ENCODE measurements around the gene TSHR.
A peak's percentile ranks its signal among the peaks of the same experiment; 100 is the strongest.

The TSHR gene

DNA sequence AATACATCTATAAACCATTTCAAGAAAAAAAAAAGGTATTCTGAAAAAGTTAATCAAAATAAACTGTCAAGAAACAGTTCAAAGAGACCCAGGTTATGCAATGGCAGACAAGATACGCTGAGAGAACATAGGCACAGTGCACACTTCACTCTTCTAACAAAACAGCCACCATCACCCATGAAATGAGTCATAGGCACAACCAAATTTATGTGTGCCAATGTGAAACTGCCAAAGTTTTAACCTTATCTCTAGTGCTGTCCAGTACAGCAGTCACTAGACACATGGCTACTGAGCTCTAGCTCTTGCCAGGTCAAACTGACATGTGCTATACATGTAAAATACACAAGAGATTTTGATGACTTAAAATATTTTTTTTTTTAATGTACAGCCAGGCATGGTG, 15.3 kb upstream of the TSHR start:
- TF ChIP-seq, protein P1, sequence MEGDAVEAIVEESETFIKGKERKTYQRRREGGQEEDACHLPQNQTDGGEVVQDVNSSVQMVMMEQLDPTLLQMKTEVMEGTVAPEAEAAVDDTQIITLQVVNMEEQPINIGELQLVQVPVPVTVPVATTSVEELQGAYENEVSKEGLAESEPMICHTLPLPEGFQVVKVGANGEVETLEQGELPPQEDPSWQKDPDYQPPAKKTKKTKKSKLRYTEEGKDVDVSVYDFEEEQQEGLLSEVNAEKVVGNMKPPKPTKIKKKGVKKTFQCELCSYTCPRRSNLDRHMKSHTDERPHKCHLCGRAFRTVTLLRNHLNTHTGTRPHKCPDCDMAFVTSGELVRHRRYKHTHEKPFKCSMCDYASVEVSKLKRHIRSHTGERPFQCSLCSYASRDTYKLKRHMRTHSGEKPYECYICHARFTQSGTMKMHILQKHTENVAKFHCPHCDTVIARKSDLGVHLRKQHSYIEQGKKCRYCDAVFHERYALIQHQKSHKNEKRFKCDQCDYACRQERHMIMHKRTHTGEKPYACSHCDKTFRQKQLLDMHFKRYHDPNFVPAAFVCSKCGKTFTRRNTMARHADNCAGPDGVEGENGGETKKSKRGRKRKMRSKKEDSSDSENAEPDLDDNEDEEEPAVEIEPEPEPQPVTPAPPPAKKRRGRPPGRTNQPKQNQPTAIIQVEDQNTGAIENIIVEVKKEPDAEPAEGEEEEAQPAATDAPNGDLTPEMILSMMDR (IDR thresholded peaks at IDR 0.05; ENCODE audit: insufficient read depth, low read depth, low read length, missing control alignments), result no peak
- peak; percentile 35 for DNase-seq (ENCODE audit: low read depth)
- H3K4me3 ChIP-seq (ENCODE audit: low read depth, low read length), result no peak overlapping the region

- peak within 1 kb of the TSS; percentile 72 for H3K4me3 ChIP-seq (ENCODE audit: low read depth, low read length)
- TF ChIP-seq, protein P1 (IDR thresholded peaks at IDR 0.05; ENCODE audit: insufficient read depth, low read depth, low read length, missing control alignments), result no peak
- peak; percentile 97 for DNase-seq (ENCODE audit: low read depth)
Measured at GRCh38 chr14:80941241-80942185, 13.9 kb upstream of the TSHR start, which contains the start of gene CEP128. TSS of gene CEP128 (minus strand) at chr14:80941738.

DNA sequence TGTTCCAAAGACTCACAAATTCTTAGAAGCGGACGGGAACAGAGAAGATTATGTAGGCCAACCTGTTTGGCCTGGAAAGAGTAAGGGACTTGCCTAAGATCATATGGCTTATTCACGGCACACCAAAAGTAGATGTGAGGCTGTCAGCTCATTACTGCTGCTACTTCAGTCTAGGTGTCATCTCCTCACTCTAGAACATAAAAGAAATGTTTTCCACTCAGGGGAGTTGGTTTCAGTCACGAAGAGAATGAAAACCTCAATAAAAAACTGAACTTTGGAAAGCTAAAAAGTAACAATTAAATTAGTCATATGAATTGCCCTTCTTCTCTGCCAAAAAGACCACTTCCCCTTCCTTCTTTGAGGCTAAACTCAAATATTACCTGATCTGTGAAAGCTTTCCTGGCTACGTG, 13.2 kb upstream of the TSHR start:
- no peak for DNase-seq (ENCODE audit: low read depth)
- TF ChIP-seq, protein P1 (IDR thresholded peaks at IDR 0.05; ENCODE audit: insufficient read depth, low read depth, low read length, missing control alignments), result no peak
- peak overlapping the region; percentile 72 for H3K4me3 ChIP-seq (ENCODE audit: low read depth, low read length)

DNA sequence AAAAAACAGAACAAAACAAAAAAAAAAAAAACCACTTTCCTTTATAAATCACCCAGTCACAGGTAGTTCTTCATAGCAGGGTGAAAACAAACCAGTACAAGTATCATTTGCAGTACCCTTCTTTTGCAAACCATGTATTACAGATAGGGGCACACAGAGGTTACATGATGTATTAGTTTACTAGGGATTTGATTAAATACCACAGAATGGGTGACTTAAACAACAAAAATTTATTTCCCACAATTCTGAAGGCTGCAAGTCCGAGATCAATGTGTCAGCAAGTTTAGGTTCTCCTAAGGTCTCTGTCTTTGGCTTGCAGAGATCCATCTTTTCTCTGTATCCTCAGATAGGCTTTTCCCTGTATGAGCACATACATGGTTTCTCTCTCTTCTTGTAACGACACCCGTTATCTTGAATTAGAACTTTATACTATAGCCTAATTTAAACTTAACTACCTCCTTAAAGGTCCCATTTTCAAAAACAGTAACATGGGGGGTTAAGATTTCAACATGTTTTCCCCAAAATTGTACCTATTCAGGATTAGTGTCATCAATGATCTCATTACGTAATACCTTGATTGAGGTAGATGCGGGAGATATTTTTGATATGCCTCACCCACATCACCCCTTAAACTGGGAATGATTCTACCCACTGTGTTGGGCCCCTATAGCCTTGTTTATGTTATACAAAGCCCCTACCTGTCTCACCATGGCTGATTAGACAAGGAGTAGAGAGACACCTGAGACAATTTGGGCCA, 10.4 kb upstream of the TSHR start:
- DNase-seq (ENCODE audit: low read depth), result no peak
- TF ChIP-seq, protein P1 (IDR thresholded peaks at IDR 0.05; ENCODE audit: insufficient read depth, low read depth, low read length, missing control alignments), result no peak

DNA sequence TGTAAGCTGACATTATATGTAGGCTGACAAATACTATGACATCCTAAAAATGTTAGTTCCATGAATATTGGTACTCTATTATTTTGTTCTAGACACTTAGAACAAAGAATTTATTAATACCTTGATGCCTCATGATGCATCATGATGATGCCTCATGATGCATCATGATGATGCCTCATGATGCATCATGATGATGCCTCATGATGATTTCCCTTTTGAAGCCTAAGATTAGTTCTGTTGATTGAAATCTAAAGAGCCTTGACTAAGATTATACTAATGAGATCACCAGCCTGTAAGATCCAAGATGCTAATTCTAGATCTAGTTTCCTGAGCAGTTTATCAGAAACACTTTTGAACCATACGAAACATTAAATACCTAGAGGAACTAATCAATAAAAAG, 9.2 kb upstream of the TSHR start:
- no peak overlapping the region for H3K4me3 ChIP-seq (ENCODE audit: low read depth, low read length)
- no peak for DNase-seq (ENCODE audit: low read depth)
- TF ChIP-seq, protein P1 (IDR thresholded peaks at IDR 0.05; ENCODE audit: insufficient read depth, low read depth, low read length, missing control alignments), result no peak

More for the DNA sequence above, 10.4 kb upstream of the TSHR start:
- no peak overlapping the region for H3K4me3 ChIP-seq (ENCODE audit: low read depth, low read length)

GRCh38 chr14:80946797-80947196, 8.6 kb upstream of the TSHR start:
- TF ChIP-seq, protein P1 (IDR thresholded peaks at IDR 0.05; ENCODE audit: insufficient read depth, low read depth, low read length, missing control alignments), result no peak
- DNase-seq (ENCODE audit: low read depth), result no peak
- H3K4me3 ChIP-seq (ENCODE audit: low read depth, low read length), result no peak overlapping the region
